Measurements from ENCODE around the gene ARRB1. TPM values are rescaled to one million over a fixed set of nuclear protein-coding genes. Genes with fewer than 3 reads are reported as not detected.

ARRB1 gene
- total RNA-seq, 5 donors from 2014 or later (not counting 1 experiment from before 2014, with no cell fraction given): 37.2 to 57.3 (median 47.3) TPM

GRCh38 chr11:75346296-75346695, 5.2 kb downstream of the ARRB1 start:
- H3K9me3 ChIP-seq: no peaks in the 10 kb centered on the region
- ATAC-seq (replicated peaks in 1 of 4) (no peak), DNase-seq (no peak)
- Mint-ChIP-seq H3K27me3 (no peaks in the 10 kb centered on the region), H3K27ac (peak overlapping the region; percentile 78 to 97), H3K4me3 (peak overlapping the region in 1 of 3 donors; percentile 49), H3K4me1 (peaks cover 93 to 99% (median 95%) of the 10 kb centered on the region in 3 donors), H3K9me3 (no peaks in the 10 kb centered on the region), H3K36me3 (no peaks in the 10 kb centered on the region)
- H3K27ac ChIP-seq (ENCODE audit: low read length): no peak overlapping the region
- H3K27me3 ChIP-seq (replicated peaks in 1 of 2; ENCODE audit: control insufficient read depth in 2 of 2, extremely low read depth in 1 of 2, insufficient read depth in 2 of 2, low read length in 1 of 2): no peaks in the 10 kb centered on the region
- WGBS (ENCODE audit: insufficient coverage): 85% methylated on average over 3 of the region's 4 CpGs
- POLR2A ChIA-PET: interaction anchor here in 1 of 2 donors (0.6 kb wide), 1 partner anchor 9 kb away, joined by 4 read pairs; no protein-coding TSS in a partner anchor
- CTCF ChIA-PET: interaction anchor here in 1 of 2 donors (0.6 kb wide), 1 partner anchor 9 kb away, joined by 3 read pairs; no protein-coding TSS in a partner anchor
- no peak overlapping the region for H3K4me3 ChIP-seq (ENCODE audit: control insufficient read depth in 1 of 2, extremely low read depth in 1 of 2, low read length in 1 of 2)
- H3K4me1 ChIP-seq (ENCODE audit: control insufficient read depth in 1 of 2, extremely low read depth in 1 of 2, insufficient read depth in 2 of 2, low read length in 2 of 2): peaks cover 51 to 92% of the 10 kb centered on the region in 2 experiments
- H3K36me3 ChIP-seq (ENCODE audit: control insufficient read depth in 2 of 2, extremely low read depth in 1 of 2, insufficient read depth in 1 of 2, low read length in 1 of 2): no peaks in the 10 kb centered on the region

GRCh38 chr11:75345455-75346160, 5.9 kb downstream of the ARRB1 start:
- Histone ChIP-seq H3K9me3 (no peaks in the 10 kb centered on the region), H3K36me3 (ENCODE audit: control insufficient read depth in 2 of 2, extremely low read depth in 1 of 2, insufficient read depth in 1 of 2, low read length in 1 of 2) (no peaks in the 10 kb centered on the region), H3K27ac (ENCODE audit: low read length) (peak overlapping the region; percentile 47), H3K4me1 (ENCODE audit: control insufficient read depth in 1 of 2, extremely low read depth in 1 of 2, insufficient read depth in 2 of 2, low read length in 2 of 2) (peaks cover 54 to 92% of the 10 kb centered on the region in 2 experiments), H3K4me3 (ENCODE audit: control insufficient read depth in 1 of 2, extremely low read depth in 1 of 2, low read length in 1 of 2) (peak overlapping the region in 1 of 2 donors; percentile 11), H3K27me3 (replicated peaks in 1 of 2; ENCODE audit: control insufficient read depth in 2 of 2, extremely low read depth in 1 of 2, insufficient read depth in 2 of 2, low read length in 1 of 2) (no peaks in the 10 kb centered on the region)
- Mint-ChIP-seq H3K9me3 (no peaks in the 10 kb centered on the region), H3K4me1 (peaks cover 96 to 100% (median 97%) of the 10 kb centered on the region in 3 donors), H3K4me3 (peak overlapping the region in 1 of 3 donors; percentile 49), H3K27ac (peak overlapping the region; percentile 78 to 97), H3K27me3 (no peaks in the 10 kb centered on the region), H3K36me3 (no peaks in the 10 kb centered on the region)
- POLR2A ChIA-PET: interaction anchor here in 1 of 2 donors (0.6 kb wide), 1 partner anchor 9 kb away, joined by 4 read pairs; no protein-coding TSS in a partner anchor
- WGBS (ENCODE audit: insufficient coverage): no CpG with 5 or more reads among the region's 8 CpGs
- CTCF ChIA-PET: interaction anchor here in 1 of 2 donors (0.6 kb wide), 1 partner anchor 10 kb away, joined by 3 read pairs; no protein-coding TSS in a partner anchor
- DNase-seq (no peak), ATAC-seq (replicated peaks in 1 of 4) (no peak)

- Mint-ChIP-seq H3K27ac (peak overlapping the region; percentile 78 to 97), H3K36me3 (no peaks in the 10 kb centered on the region), H3K4me3 (peak overlapping the region in 1 of 3 donors; percentile 12), H3K27me3 (no peaks in the 10 kb centered on the region), H3K4me1 (peaks cover 97 to 100% (median 98%) of the 10 kb centered on the region in 3 donors), H3K9me3 (no peaks in the 10 kb centered on the region)
- Histone ChIP-seq H3K27ac (ENCODE audit: low read length) (peak overlapping the region; percentile 47), H3K9me3 (no peaks in the 10 kb centered on the region), H3K27me3 (replicated peaks in 1 of 2; ENCODE audit: control insufficient read depth in 2 of 2, extremely low read depth in 1 of 2, insufficient read depth in 2 of 2, low read length in 1 of 2) (no peaks in the 10 kb centered on the region), H3K36me3 (ENCODE audit: control insufficient read depth in 2 of 2, extremely low read depth in 1 of 2, insufficient read depth in 1 of 2, low read length in 1 of 2) (no peaks in the 10 kb centered on the region), H3K4me1 (ENCODE audit: control insufficient read depth in 1 of 2, extremely low read depth in 1 of 2, insufficient read depth in 2 of 2, low read length in 2 of 2) (peaks cover 60 to 92% of the 10 kb centered on the region in 2 experiments), H3K4me3 (ENCODE audit: control insufficient read depth in 1 of 2, extremely low read depth in 1 of 2, low read length in 1 of 2) (no peak overlapping the region)
- no peak for DNase-seq
- ChIA-PET POLR2A (no interaction called here), CTCF (no interaction called here)
- WGBS (ENCODE audit: insufficient coverage): 72% methylated on average over 8 of the region's 11 CpGs
- no peak for ATAC-seq (replicated peaks in 1 of 4)
Measured at GRCh38 chr11:75344761-75345454, 6.6 kb downstream of the ARRB1 start.

- no peaks in the 10 kb centered on the region for H3K9me3 ChIP-seq
- H3K36me3 Mint-ChIP-seq: no peaks in the 10 kb centered on the region
- H3K27me3 ChIP-seq (replicated peaks in 1 of 2; ENCODE audit: control insufficient read depth in 2 of 2, extremely low read depth in 1 of 2, insufficient read depth in 2 of 2, low read length in 1 of 2): no peaks in the 10 kb centered on the region
- CTCF ChIA-PET: no interaction called here
- DNase-seq (peak in 1 of 35 experiments; percentile 21), ATAC-seq (replicated peaks in 1 of 4) (no peak)
- no peaks in the 10 kb centered on the region for H3K9me3 Mint-ChIP-seq
- WGBS (ENCODE audit: insufficient coverage): 86% methylated on average over 3 of the region's 3 CpGs
- peak overlapping the region; percentile 47 for H3K27ac ChIP-seq (ENCODE audit: low read length)
- peak overlapping the region; percentile 78 to 97 for H3K27ac Mint-ChIP-seq
- no peaks in the 10 kb centered on the region for H3K27me3 Mint-ChIP-seq
- H3K4me3 ChIP-seq (ENCODE audit: control insufficient read depth in 1 of 2, extremely low read depth in 1 of 2, low read length in 1 of 2): no peak overlapping the region
- H3K4me1 ChIP-seq (ENCODE audit: control insufficient read depth in 1 of 2, extremely low read depth in 1 of 2, insufficient read depth in 2 of 2, low read length in 2 of 2): peaks cover 63 to 92% of the 10 kb centered on the region in 2 experiments
- H3K36me3 ChIP-seq (ENCODE audit: control insufficient read depth in 2 of 2, extremely low read depth in 1 of 2, insufficient read depth in 1 of 2, low read length in 1 of 2): no peaks in the 10 kb centered on the region
- POLR2A ChIA-PET: no interaction called here
- peaks cover 97 to 100% (median 98%) of the 10 kb centered on the region in 3 donors for H3K4me1 Mint-ChIP-seq
- H3K4me3 Mint-ChIP-seq: peak overlapping the region in 1 of 3 donors; percentile 12
Measured at GRCh38 chr11:75344186-75344585, 7.3 kb downstream of the ARRB1 start.

GRCh38 chr11:75342966-75343870, 8.2 kb downstream of the ARRB1 start:
- H3K27ac Mint-ChIP-seq: peak overlapping the region; percentile 78 to 97
- H3K27me3 Mint-ChIP-seq: no peaks in the 10 kb centered on the region
- CTCF ChIA-PET: interaction anchor here in 1 of 2 donors (0.6 kb wide), 1 partner anchor 14 kb away, joined by 4 read pairs; no protein-coding TSS in a partner anchor
- H3K4me3 Mint-ChIP-seq: peak overlapping the region in 1 of 3 donors; percentile 47
- Histone ChIP-seq H3K4me3 (ENCODE audit: control insufficient read depth in 1 of 2, extremely low read depth in 1 of 2, low read length in 1 of 2) (no peak overlapping the region), H3K36me3 (ENCODE audit: control insufficient read depth in 2 of 2, extremely low read depth in 1 of 2, insufficient read depth in 1 of 2, low read length in 1 of 2) (no peaks in the 10 kb centered on the region), H3K27me3 (replicated peaks in 1 of 2; ENCODE audit: control insufficient read depth in 2 of 2, extremely low read depth in 1 of 2, insufficient read depth in 2 of 2, low read length in 1 of 2) (no peaks in the 10 kb centered on the region), H3K27ac (ENCODE audit: low read length) (peak overlapping the region; percentile 11), H3K4me1 (ENCODE audit: control insufficient read depth in 1 of 2, extremely low read depth in 1 of 2, insufficient read depth in 2 of 2, low read length in 2 of 2) (peaks cover 71 to 97% of the 10 kb centered on the region in 2 experiments), H3K9me3 (no peaks in the 10 kb centered on the region)
- ATAC-seq (replicated peaks in 1 of 4): no peak
- no peaks in the 10 kb centered on the region for H3K36me3 Mint-ChIP-seq
- H3K4me1 Mint-ChIP-seq: peaks cover 98 to 100% (median 98%) of the 10 kb centered on the region in 3 donors
- DNase-seq: no peak
- POLR2A ChIA-PET: no interaction called here
- no peaks in the 10 kb centered on the region for H3K9me3 Mint-ChIP-seq
- 97% methylated on average over 6 of the region's 12 CpGs for WGBS (ENCODE audit: insufficient coverage)
